Medulla oblongata (tissue), 1 donor: Measurements from ENCODE around the gene NUP188.

Experiments used
- DNase-seq: peaks from one replicate; pipeline ENCODE4 v3.0.0-alpha.2; 2015; ENCODE audit errors: extremely low spot score

The NUP188 gene

DNA sequence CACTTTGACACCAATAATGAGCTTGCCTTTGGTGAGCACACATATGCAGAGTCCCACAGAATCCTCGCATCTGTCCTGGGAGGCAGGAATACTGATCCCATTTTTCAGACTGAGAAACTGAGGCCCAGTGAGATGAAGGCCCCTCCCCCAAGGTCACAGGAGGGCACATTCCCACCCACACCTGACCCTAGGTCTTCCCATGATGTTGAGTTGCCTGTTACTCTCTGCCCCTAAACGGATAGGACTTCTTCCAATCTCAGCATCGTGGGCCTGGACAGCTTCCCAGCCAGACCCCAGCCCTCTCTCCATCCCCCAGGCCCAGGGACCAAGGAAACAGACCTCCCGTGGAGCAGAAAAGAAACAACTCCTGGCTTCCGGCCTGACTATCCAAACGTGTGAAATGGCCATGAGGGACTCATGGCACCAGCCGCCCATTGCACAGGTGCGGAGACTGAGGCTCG, 79.8 kb downstream of the NUP188 start:
- DNase-seq, result no peak

DNA sequence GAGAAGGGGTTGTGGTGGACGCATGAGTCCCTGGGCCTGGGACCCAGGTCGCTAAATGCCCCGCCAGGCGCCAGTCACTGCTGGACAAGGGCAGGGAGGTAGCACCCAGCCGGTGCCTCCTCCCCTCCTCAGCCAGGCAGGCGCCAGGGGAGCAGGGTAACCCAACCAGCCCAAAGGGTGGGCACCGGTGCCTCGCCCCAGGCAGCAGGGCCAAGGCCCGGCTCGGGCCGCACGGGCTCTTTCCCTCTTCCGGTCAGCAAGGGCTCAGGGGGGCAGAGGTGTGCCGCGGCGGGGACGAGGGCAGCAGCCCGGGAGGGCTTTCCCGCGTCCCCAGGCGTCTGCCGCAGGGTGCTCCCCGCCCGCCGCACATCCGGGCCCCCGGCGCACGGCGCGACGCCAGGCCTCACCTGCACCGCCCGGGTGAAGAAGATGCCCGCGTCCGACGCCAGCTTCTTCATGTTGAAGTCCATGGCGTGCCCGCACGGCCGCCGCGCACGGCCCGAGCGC, 80.2 kb downstream of the NUP188 start:
- DNase-seq, result no peak

DNA sequence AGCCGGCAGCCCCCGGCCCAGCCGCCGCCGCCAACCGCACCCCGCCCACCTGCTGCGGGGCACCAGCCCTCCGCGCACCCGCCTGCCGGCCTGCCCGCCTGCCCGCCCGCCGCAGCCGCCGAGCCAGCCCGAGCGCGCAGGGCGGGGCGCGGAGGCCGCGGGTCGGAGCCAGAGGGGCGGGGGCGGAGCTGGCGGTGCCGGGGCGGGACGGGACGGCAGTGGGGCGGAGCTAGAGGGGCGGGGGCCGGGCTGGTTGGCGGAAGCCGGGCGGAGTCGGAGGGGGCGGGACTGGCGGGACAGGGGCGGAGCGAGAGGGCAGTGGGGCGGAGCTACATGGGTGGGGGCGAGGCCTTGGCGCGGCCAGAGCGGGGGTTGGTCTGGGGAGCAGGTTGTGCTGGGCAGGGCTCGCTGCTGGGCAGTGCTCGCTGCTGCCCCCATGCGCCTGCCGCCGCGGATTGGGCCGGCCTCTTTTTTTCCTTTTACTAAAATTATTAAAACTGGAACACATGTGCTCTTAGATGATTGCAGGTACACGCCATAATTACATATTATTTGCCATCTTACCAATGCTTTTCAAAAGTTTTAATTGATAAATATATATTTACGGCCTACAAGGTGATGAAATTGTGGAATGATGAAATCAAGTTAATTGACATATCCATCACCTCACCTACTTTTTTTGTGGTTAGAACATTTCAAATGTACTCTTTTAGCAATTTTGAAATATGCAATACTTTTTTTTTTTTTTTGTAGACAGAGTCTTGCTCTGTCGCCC, 80.9 kb downstream of the NUP188 start, which contains the start of gene SH3GLB2:
Gene SH3GLB2 (minus strand): TSS at position 140 of the 775 bp plus-strand sequence. CDS start 177 bp downstream, outside the sequence.
- peak; percentile 96 for DNase-seq

DNA sequence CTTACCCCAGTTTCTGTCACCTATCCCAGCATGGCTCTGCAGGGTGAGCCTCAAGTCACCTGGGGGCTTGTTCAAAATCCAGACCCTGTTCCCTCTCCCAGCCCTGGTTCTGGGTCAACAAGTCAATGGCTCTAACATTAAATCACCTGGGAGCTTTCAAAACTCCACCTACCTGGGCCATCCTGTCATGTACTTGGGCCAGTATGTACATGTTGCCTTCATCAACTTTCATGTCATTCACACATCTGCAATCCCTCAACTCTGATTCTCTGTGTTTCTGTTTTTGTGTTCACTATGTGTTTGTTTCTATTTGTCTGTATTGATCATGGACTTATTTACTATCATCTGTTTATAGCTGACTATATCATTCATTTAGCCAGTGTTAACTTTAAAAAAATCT, 82.7 kb downstream of the NUP188 start:
- no peak for DNase-seq

DNA sequence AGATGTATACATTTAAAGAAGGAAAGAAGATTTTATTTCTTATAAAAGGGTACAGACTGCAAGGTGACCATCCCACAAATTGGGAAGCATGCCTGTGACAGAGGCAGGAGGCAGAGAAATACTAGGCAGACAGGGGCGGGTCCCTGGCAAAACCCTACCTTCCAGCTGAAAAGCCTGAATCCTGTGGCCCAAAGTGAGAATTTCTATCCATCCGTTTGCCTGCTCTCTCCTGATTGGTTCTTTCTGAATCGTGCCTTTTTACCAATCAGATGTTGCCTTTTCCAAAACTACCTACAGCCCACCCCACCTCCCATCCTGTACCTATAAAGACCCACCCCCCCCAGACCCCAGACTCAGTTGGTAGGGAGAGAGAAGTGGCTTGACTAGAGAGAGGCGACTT, 84.0 kb downstream of the NUP188 start:
- no peak for DNase-seq

DNA sequence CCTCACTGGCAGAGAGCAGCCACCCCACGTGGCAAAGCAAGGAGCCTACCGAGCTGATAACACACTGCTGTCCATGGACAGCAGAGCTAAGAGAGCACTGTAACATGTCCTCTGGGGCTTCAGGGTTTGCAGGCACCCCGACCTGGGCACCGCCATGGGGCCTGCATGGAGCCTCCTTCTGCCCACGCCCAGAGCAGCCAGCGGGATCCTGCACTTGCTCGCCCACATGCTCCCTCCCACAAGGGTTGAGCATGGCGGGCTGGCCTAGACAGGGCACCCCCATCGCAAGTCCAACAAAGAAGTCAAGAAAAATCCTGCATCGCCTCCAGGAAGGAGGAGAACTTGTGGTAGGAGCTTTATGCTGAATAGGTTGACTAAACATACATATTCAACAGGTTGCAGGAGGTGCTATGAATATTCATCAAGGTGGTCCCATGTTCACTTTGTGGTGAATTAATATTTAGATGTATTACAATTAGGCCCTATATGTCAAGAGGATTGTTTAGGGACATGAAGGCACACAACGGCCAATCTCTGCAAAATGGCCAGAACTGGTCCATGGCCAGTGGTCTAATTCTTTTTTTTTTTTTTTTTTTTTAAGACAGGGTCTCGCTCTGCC, 85.2 kb downstream of the NUP188 start:
- no peak for DNase-seq

DNA sequence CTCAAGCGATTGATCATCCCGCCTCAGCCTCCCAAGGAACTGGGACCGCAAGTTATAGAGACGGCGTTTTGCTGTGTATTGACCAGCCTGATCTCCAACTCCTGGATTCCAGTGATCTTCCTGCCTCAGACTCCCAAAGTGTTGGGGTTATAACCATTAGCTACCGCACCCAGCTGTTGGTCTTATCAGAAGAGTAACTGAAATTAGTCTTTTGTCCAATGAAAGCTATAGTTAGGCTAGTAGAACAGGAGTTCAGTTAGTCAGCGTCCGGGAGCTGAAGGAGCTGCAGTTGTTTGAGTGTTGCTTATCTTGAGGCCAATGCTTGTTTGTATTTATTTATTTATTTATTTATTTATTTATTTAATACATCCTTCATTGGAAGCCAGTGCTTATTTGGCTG, 85.7 kb downstream of the NUP188 start:
- no peak for DNase-seq

DNA sequence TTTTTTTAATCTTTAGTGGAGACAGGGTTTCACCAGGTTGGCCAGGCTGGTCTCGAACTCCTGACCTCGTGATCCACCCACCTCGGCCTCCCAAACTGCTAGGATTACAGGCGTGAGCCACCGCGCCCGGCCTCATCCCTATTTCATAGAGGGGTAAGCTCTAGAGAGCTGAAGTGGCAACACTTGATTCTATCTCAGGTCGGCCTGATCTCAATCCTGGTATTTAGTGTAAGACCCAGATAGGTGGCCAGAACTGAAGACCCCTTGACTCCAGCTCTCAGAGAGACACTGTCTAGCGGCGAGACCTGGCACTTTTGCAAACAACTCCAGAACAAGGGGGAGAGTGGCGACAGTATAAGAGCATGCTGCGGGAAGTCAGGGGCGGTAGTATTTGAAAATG, 88.3 kb downstream of the NUP188 start:
- DNase-seq, result peak; percentile 2

DNA sequence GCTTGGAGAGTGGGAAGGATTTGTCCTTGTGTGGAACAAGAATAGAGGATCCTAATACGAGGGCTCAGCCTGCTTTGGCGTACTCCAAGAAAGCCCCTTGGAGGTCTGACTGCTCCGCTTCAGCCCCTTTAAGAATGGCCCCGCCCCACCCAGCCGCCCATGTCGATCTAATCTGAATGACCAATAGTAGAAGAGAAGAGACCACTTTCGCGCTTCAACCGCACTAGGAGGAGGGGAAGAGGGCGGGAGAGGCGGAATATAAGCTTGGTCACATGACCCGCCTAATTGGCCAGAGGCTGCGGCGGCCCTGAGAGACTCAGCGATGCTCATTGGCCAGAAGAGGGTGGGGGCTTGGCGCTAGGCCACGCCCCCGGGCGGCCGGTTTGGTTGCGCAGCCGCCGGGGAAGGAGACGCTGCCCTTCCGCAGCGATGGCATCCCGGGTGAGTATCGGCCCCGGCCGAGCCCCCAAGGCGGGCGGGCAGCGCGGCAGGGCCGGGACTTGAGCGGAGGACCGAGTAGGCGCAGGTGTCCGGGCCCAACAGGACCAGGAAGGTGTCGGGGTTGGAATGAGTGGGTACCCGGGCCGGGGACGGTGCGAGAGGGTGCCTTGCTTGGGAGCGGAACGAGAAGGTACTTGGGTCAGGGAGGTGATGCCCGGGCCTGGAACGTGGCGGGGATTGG, 88.9 kb downstream of the NUP188 start, which contains the start of gene MIGA2:
Gene MIGA2 (plus strand): TSS at position 386 of the 682 bp plus-strand sequence. CDS start 3,969 bp downstream, outside the sequence.
- peak; percentile 100 for DNase-seq

DNA sequence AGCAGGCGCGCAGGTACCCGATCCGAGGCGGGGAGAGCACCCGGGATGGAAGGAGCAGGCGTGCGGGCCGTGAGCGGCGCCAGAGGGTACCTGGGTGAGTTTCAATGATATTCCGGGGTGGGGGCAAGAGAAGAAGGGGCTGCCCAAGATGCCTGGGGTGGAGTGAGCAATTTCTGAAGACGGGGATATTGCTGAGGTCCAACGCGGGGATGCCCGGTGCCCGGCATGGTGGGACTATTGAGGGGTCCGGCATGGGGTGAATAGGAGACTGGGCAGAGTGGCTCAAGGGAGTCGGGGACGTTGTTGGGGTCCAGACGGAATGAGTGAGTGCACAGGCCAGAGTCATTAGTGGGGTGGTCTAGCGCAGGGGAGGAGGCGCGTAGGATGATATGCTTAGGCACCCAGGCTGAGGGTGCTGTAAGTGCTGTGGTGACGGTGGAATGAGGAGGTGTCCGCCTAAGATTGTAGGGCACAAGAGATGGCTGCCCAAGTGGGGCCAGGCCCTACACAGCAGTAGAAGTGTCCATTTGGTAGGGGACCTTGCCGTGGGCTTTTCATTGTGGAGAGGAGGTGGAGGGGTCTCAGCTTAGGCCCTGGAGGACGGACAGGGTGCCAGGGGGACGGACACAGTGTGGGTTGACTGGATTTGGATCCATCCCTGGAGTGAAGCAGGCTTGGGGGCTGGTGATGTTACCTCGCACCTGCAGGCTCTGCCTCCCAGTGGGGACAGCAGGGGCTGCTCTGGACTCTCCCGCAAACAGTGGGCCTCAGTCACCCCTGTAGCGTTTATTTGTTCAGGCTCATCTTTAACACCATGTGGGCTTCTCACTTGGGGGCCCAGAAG, 89.6 kb downstream of the NUP188 start:
- DNase-seq, result peak; percentile 2

DNA sequence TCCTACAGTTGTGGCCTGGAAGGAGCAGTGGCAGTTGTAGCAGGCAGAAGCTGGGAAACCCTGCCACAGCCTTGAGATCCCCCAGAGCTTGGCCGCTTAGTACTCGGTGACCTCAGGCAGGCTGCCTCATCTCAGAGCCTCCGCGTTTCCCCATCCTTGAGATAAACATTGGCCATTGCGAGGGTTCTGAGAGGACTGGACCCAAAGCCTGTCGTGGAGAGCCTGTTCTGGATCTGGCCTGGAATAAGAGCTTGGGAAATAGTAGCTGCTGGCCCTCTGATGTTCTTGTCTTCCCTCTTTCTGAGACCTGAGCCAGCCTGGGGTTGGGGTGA, 90.2 kb downstream of the NUP188 start:
- peak; percentile 1 for DNase-seq

DNA sequence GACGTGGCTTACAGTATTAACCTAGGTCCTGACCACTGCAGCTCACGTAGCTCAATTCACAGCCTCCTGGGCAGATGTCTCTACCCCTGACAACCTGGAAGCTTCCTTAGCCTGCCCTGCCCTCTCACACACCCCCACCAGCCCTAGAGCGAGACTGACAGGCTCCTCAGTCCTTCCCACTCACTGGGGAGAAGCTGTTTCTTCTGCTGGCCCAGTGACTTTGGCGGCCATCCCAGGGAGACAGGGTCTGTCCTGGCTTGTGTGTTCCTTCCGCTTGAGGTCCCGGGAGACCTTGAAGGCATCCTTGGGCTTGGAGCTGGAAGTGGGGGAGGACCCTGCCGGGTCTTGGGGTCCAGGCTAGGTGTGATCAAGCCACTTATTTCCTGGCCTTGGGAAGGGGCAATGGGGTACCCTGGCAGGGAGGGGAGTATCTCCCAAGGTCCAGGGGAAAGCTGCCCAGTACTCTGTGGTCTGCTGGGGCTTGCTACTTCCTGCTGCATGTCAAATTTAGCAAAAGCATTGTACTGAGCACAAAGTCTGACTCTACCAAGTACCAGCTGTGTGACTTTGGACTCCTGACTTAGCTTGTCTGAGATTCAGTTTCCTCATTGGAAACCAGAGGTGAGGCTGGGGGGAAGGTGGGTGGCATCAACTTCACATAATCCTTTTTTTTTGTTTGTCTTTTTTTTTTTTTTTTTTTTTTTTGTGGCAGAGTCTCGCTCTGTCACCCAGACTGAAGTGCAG, 90.8 kb downstream of the NUP188 start:
- DNase-seq, result no peak

DNA sequence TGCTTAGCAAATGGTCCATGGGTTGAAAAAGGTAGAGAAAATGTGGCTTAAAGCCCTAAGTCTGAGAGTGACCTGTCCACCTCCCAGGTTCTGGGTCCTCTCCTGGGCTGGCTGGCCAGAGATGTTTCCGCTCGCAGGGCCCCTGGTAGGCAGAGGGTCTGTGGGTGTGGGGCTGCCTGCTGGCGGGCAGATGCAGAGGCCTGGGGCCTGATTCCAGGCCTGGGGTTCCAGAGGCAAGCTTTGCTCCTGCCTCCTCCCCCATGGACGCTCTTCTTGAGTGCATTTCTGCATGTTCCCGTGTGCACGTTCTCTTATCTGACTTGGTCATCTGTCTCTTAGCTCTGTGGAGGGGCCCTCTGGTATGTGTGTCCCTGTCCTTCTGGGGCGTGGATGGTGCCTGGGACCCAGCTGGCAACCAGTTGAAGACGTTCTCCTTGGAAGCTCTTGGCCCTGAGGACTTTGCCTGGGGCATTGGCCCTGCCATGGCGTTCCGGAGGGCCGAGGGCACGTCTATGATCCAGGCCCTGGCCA, 92.7 kb downstream of the NUP188 start:
- DNase-seq, result no peak

DNA sequence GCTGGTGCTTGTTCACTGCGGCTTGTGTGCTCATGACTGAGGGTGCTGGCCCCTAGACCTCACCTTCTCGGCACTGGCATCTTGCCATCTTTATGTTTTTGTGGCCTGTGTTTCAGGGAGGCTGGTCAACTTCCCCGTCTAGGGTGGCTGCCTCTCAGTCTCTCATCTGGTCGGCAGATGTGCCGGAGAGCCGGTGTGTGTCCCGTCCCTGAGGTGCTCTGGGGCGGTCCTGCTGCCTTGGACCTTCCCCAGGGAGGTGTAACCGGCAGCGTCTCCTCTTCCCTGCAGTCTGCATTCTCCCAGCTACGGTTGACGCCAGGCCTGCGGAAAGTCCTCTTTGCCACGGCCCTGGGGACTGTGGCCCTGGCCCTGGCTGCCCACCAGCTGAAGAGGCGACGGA, 94.5 kb downstream of the NUP188 start:
- no peak for DNase-seq

DNA sequence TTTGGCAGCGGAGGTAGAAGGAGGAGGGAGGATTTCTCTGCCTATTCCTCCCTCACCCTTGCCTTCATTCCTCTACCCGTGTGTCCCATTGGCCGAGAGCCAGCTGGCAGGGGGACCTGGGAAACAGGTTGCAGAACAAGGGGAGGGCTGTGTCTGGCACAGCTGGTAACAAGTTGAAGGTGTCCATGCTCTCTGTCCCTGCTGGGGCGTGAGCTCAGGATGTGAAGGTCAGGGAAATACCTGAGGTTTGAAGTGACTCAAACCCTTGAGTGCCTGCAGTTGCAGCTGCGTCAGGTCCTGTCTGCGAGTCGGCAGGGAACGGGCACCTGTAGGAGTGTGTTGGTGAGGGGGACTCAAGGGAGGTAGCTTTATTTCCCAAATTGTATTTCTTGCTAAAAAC, 105.1 kb downstream of the NUP188 start:
- DNase-seq, result no peak

DNA sequence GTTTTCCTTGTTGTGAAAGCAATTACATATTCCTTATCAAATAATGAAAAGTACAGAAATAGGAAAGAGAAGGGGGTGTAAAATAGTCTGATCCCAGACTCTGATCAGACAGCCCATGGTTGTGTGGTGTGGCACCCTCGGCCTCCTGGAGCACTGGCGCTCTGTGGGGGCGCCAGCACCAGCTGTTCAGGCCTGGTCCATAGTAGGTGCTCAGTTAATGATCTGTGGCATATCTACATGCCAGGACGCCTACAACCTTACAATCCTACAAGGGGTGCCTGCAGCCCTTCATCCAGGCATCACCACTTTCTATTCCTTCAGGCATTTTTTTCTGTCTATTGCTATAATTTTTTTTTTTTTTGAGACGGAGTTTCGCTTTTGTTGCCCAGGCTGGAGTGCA, 105.5 kb downstream of the NUP188 start:
- no peak for DNase-seq

DNA sequence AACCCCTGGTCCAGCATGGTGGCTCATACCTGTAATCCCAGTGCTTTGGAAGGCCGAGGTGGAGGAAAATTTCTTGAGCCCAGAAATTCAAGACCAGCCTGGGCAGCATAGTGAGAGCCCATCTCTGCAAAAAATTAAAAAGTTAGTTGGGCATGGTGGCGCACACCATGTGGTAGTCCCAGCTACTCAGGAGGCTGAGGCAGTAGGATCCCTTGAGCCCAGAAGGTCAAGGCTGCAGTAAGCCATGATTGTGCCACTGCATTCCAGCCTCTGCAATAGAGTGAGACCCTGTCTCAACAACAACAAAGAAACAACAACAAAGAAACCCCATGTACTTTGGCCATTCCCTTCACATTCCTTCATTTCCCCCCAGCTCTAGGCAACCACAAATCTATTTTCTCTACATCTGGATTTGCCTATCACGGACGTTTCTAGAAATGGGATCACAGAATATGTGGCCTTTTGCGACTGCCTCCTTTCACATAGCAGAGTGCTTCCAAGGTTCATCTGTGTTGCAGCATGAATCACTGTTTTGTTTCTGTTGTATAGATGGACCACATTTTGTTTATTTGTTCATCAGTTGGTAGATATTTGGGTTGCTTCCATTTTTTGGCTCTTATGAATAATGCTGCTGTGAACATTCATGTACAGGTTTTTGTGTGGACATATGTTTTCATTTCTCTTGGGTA, 106.8 kb downstream of the NUP188 start:
- no peak for DNase-seq
